GM21447 (cell line): ENCODE results near the gene MTHFS.

ENCODE experiments used
- ATAC-seq: cut with Tn5 transposase; IDR thresholded peaks from one replicate; pipeline ENCODE4 v1.9.1; 2021; ENCODE audit not compliant: unreplicated experiment

The MTHFS gene

DNA sequence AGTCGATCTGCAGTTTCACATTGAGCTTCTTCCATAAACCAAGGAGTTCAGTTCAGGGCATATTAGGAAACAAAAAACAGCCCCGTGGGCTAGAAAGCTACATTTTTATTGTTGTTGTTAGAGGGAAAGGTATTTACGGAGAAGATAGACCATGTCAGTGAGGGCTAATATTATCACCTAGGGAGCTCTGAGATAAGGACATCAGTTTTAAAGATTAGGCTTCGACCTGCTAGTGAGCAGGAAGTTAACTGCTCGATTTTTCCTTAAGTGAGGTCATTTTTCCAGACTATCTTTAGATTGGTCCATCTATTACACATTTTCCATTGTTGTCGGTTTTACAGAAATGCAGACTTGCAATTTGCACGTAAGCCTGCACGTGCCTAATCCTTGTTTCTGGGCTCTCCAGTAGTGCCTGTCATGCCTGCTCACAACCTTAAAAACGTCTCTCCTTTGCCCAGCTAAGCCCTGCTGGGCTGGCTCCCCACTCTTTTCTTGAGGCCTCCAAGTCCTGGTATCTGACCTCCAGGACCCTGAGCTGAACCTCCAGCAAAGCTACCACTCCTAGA lies 72.6 kb downstream of the MTHFS start:
- ATAC-seq, result no peak

DNA sequence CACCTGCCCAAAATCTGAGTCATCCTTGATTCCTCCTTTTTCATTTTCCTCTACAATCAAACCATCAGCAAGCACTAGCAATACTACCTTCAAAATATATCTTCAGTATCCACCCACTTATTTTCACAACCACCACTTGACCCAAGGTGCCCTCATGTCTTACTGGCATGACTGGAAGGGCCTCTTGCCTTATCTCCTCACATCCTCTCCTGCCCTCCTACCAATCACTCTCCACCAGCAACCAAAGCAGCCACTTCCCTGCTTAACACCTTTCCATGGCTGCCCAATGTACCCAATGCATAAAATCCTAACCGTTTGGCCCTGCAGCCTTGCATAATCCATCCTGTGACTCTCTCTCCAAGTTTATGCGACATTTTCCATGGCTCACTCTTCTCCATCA lies 76.0 kb downstream of the MTHFS start:
- no peak for ATAC-seq

DNA sequence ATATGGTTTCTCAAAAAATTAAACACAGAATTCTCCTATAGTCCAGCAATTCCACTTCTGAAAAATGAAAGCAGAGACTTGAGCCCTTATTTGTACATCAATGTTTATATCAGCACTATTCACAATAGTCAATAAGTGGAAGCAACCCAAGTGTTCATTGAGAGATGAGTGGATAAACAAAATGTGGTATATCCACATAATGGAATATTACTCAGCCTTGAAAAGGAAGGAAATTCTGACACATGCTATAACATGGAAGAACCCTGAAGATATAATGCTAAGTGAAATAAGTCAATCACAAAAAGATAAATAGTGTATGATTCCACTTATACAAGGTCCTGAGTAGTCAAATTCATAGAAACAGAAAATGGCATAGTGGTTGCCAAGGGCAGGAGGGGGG lies 76.6 kb downstream of the MTHFS start:
- no peak for ATAC-seq

DNA sequence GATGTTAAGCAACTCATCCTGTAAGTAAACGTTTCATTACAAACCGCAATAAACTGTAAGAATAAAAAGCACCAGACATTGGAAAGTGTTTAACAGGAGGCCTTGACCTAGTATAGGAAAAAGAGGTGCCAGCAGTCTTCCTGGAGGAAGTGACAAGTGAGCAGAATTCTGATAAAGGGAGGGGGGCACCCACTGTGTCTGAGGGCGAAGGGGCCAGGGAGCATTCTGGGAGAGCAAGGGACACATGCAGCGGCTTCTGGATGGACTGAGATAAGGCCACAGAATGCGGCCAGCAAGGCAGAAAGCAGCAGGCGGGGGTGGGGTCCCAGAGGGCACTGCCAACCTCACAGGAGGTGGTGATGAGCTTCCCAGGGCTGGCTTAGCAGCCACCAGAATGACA lies 80.2 kb downstream of the MTHFS start:
- no peak for ATAC-seq

DNA sequence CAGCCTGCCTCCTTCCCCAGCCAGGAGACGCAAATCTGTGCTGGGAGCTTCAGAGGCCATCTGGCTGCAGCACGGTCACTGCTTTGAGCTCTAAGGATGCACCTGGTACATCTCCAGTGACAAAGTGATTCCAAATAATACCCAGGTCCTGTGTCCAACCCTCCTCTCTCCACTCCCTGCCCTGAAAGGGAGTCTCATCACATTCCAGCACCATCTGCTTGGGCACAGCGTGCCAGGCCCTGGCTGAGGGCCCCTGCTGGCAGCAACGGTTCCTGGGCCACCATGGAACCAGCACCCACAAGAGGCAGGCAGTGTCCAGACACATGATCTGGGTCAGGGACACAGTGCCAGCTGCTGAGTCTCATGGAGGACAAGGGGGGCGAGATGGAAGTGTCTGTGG lies 81.3 kb downstream of the MTHFS start:
- no peak for ATAC-seq

DNA sequence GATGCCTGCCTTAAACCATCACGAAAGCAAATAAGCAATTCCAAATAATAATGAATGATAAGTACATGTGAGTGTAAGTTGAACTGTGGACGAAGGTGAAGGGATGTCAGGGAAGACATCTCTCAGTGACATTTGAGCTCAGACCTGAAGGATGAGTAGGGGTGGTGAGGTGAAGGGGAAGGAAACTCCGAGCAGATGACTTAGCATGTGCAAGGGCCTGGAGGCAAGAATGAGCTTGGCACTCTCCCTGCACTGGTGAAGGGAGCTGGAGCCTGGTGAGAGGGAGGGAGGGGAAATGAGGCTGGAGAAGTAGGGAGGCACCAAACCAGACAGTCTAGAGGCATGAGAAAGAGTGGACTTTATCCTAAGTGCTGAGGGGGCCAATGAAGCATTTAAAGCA lies 84.3 kb downstream of the MTHFS start:
- ATAC-seq, result no peak

DNA sequence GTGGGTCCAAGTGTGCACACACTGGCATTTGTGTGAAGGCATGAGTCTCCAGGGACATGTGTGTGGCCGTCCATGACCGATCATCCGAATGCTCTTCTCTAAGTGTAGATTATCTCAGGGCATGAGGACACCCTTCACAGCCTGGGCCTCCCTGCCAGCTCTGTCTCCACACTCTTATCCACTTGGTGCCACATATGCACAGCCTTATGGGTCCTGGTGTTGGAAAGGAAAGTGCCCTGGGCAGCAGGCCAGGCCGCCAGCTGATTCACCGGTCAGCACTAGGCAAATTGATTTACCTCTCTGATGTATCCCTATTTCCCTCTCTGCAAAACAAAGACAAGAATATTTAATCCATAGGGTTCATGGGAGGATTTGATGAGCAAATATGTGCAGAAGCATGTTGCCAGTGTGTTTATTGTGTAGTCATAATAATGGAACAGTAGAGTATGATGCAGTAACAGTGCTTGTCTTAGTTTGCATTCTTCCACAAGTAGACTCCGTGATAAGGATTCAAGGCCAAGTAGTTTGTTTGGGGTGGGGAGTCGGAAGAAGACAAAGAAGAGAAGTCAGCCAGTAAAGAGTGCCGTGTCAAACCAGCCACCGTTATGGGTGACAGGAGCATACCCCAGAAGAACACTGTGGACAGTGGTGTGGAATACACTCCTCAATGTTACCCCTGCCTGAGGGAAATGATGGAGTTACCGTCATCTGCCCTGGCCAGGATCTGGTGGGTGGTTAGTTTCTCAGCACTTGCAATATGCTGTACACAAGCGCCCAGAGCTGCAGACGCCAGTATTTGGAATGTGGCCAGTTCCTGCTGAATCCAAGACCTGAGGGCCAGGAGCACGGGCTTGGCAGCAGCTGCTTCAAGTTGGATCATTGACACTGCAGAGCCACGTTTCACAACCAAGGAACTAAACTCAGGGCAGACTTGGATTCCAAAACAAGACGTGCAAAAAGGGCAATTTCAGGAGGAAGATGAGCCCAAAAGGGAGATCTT lies 85.1 kb downstream of the MTHFS start:
- ATAC-seq, result no peak

DNA sequence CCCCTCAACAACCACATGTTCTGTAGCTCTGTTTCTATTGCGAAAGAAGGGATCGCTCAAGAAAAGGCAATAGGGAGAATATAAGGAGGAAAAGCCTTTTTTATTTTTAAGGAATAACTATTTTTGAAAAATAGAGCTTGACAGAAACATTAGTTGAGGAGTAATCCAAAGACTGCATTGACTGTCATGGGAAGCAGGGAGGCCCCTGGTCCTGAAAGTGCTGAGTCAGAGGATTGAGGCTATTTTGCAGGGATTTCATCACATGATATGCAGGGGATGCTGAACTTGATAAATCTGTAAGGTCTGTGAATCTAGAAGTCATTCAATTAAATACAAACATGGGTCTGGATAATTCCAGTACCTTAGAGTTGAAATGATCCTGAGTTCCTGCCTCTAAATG lies 92.0 kb downstream of the MTHFS start:
- ATAC-seq, result no peak

DNA sequence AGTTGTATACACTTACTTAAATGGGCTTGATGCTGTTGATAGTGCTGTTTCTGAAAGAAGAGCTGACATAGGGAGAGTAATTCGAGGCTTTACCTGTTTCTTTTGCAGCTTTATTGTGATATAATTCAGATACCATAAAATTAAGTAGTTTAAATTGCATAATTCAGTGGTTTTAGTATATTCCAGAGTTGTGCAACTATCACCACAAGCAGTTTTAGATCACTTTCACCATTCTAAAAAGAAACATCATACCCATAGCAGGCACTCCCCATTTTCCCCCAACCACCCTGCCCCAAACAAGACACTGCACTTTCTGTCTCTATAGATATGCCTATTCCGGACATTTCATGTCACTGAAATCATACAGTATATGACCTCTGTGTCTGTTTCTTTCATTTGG lies 98.5 kb downstream of the MTHFS start:
- ATAC-seq, result no peak
